Lower leg skin (tissue), 4 donors: Measurements from ENCODE around the gene GRIN3A. TPM values are rescaled to one million over a fixed set of nuclear protein-coding genes. Genes with fewer than 3 reads are reported as not detected.

Experiments used
- DNase-seq, 2 donors: peaks; one replicate each; pipeline ENCODE4 v3.0.0-alpha.2; 2019; ENCODE audit warnings: low spot score in 2 of 2
- H3K4me3 ChIP-seq: fragments of 200-600 bp; sonication (generic); 2 replicates; pipeline ENCODE4 v1.5.1; 2017; ENCODE audit warnings: mild to moderate bottlenecking, low read depth; ENCODE audit not compliant: poor library complexity, severe bottlenecking
- POLR2A ChIP-seq, 2 donors: fragments of 450-650 bp; IDR thresholded peaks; one replicate each; pipeline ENCODE4 v1.6.1; 2016 to 2017; ENCODE audit warnings: antibody characterized with exemption in 2 of 2, mild to moderate bottlenecking in 1 of 2, moderate library complexity in 1 of 2
- WGBS, 2 donors: methylation state at CpG; one replicate each; pipeline ENCODE4 v1.1.5; 2018; 5-methylcytosine and 5-hydroxymethylcytosine counted together
- intact Hi-C: fragments of 100-400 bp; cut with DNase I; formaldehyde crosslinking; loops from one replicate; pipeline ENCODE4 v1.15.0; 2023; ENCODE audit warnings: low total_unique reads
- total RNA-seq, 4 donors: library from RNA; depleted of rRNA; stranded (reverse); fragments of >200 nt; gene quantifications; one replicate each; pipeline ENCODE4 v1.1.0, GENCODE V29; 2016
- TF ChIP-seq, protein P1 (sequence below), 3 donors: fragments of 450-650 bp; IDR thresholded peaks; one replicate each; pipeline ENCODE4 v1.5.1; 2016; ENCODE audit warnings: antibody characterized with exemption in 3 of 3, mild to moderate bottlenecking in 3 of 3, moderate library complexity in 2 of 3

The GRIN3A gene
- total RNA-seq, 4 donors from 2014 or later, result not detected

DNA sequence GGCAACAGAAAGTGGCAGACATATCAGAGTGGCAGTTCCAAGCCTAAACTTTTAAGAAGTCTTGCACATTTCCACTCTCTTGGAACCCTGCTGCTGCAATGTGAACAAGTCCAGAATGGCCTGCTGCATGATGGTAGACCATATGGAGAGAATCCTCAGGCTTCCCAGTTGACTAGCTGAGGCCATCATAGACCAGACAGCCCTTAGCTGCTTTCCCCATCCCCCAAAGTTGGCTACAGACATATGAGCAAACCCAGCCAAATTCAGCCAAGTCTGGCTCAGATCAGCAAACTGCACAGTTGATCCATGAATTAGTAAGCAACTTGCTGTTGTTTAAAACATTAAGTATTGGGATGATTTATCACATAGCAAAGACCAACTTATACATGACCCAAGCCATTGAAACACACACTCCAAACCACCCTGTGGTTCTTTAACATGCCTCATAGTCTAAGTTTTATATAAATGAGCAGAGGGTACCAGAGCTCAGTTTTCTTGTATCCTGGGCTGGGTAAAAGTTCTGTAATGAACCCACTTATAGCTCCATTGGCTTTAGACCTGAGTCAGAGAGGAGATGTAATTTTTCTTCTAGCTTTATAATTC lies 163.6 kb downstream of the GRIN3A start:
- TF ChIP-seq, protein P1, sequence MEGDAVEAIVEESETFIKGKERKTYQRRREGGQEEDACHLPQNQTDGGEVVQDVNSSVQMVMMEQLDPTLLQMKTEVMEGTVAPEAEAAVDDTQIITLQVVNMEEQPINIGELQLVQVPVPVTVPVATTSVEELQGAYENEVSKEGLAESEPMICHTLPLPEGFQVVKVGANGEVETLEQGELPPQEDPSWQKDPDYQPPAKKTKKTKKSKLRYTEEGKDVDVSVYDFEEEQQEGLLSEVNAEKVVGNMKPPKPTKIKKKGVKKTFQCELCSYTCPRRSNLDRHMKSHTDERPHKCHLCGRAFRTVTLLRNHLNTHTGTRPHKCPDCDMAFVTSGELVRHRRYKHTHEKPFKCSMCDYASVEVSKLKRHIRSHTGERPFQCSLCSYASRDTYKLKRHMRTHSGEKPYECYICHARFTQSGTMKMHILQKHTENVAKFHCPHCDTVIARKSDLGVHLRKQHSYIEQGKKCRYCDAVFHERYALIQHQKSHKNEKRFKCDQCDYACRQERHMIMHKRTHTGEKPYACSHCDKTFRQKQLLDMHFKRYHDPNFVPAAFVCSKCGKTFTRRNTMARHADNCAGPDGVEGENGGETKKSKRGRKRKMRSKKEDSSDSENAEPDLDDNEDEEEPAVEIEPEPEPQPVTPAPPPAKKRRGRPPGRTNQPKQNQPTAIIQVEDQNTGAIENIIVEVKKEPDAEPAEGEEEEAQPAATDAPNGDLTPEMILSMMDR (IDR thresholded peaks at IDR 0.05), result no peak
- TF ChIP-seq POLR2A (IDR thresholded peaks at IDR 0.05), result no peak
- intact Hi-C loops, result no loop called here
- H3K4me3 ChIP-seq, result no peak overlapping the region
- DNase-seq, result no peak

DNA sequence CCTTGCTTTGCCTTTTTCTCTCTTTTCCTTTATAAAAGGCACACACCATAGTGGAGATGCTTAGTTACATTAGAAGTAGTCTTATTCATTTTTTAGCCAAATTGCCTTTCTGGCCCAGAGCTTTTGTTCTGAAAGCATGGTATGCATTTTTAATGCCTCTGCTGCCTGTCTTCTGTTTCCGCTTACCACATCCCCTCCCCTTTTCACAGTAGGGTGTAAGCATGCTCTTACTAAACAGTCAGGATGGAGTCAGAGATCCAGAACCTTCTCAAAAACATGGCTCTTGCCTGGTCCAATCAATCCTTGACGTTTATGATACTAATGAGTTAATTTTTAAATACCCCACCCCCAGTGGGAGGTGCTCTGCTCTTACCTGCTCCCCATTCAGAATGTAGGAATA lies 166.1 kb downstream of the GRIN3A start:
- intact Hi-C loops, result no loop called here
- DNase-seq, result no peak
- TF ChIP-seq, protein P1 (IDR thresholded peaks at IDR 0.05), result no peak
- no peak for TF ChIP-seq POLR2A (IDR thresholded peaks at IDR 0.05)
- H3K4me3 ChIP-seq, result no peak overlapping the region
- WGBS, 2 donors, result 48 to 77% methylated on average over 2 of the region's 2 CpGs

DNA sequence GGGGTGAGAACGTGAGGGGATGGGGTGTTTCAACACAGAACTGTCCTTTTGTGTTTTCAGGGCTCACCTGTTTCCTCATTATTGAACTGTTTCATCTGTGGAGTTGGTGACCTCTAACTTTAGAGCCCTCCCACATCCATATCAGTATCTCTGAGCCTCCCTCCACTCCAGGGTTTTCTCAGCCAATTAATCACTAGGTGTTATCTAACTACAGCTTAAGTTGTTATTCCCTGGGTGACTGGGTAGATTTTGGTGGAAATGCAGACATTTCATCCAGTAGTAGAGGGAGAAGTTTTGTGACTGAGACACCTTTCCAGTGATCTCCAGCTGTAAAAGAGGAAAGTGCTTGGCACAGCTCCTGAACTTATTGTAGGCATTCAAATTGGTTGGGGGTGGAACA lies 167.3 kb downstream of the GRIN3A start:
- intact Hi-C loops, result no loop called here
- 75 to 86% methylated on average over 1 of the region's 1 CpG for WGBS, 2 donors
- TF ChIP-seq POLR2A (IDR thresholded peaks at IDR 0.05), result no peak
- TF ChIP-seq, protein P1 (IDR thresholded peaks at IDR 0.05), result no peak
- no peak for DNase-seq
- H3K4me3 ChIP-seq, result no peak overlapping the region

DNA sequence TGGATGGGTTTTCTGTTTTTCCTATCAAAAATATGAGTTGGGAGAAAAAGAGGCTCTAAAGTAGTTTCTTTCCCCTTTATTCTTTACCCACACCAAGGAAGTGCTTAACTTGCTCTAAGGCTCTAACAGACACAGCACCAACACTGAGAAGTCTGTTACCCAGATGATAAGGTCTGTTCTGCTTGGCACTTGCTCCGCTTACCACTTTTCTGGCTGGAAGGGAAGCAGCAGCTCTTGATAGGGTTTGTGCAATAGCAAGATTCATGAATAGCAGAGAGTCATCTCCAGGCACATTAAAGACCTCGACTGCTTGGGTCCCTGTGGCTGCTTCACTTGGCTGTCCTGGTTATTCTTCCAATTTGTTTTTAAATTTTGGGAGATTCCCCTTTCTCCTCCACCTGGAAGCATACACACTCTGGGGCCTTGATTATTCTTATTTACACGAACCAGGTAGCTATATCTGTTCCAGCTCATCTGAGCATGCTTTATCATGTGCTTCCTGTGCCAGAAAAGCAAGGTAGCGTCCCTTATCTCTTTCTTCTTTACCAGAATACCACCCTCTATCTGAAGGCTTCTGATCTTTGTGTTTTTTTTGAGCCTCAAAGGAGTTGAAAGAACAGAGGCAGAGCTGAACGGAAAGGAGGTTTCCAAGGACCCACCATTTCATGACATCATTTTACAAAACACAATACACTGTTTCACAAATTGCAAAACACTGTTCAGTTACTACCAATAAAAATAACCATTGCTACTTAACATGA lies 168.5 kb downstream of the GRIN3A start:
- 70% methylated on average over 5 of the region's 5 CpGs for WGBS, 2 donors
- no peak for DNase-seq
- no peak for TF ChIP-seq POLR2A (IDR thresholded peaks at IDR 0.05)
- TF ChIP-seq, protein P1 (IDR thresholded peaks at IDR 0.05), result no peak
- intact Hi-C loops, result no loop called here
- no peak overlapping the region for H3K4me3 ChIP-seq

- DNase-seq, result no peak
- TF ChIP-seq, protein P1 (IDR thresholded peaks at IDR 0.05), result no peak
- TF ChIP-seq POLR2A (IDR thresholded peaks at IDR 0.05), result no peak
- intact Hi-C loops, result no loop called here
- 86 to 94% methylated on average over 3 of the region's 3 CpGs for WGBS, 2 donors
- no peak overlapping the region for H3K4me3 ChIP-seq
These were observed 170.6 kb downstream of the GRIN3A start for GRCh38 chr9:101567725-101568350.
